Measurements from ENCODE around the gene CST9. TPM values are rescaled to one million over a fixed set of nuclear protein-coding genes. Genes with fewer than 3 reads are reported as not detected.
A peak's percentile ranks its signal among the peaks of the same experiment; 100 is the strongest.

CST9 gene
- total and polyA plus RNA-seq, 2 of the 13 experiments (the other 11 are each of a cell fraction or from before 2014, with no cell fraction given): 0.07 TPM; not detected in 1

GRCh38 chr20:23628402-23629016 is 22.8 kb upstream of the CST9 start (continued):
- TF ChIP-seq AFF4 (CRISPR knock-in tag; IDR thresholded peaks at IDR 0.05): no peak
- TF ChIP-seq ESRRA (CRISPR knock-in tag; IDR thresholded peaks at IDR 0.05; ENCODE audit: low read depth): no peak
- TF ChIP-seq EED (CRISPR knock-in tag; IDR thresholded peaks at IDR 0.05): peak; percentile 79; the same call in 1 of the 2 replicates
- TF ChIP-seq PATZ1 (CRISPR knock-in tag; IDR thresholded peaks at IDR 0.05): no peak
- TF ChIP-seq CREBL2 (CRISPR knock-in tag; IDR thresholded peaks at IDR 0.05; ENCODE audit: borderline replicate concordance): no peak
- peak; percentile 9; the same call in 1 of the 2 replicates for TF ChIP-seq NR3C1 (CRISPR knock-in tag; IDR thresholded peaks at IDR 0.05)
- TF ChIP-seq ZNF782 (CRISPR knock-in tag; IDR thresholded peaks at IDR 0.05; ENCODE audit: borderline replicate concordance): no peak
- TF ChIP-seq ZNF891 (CRISPR knock-in tag; IDR thresholded peaks at IDR 0.05): no peak
- TF ChIP-seq ZNF276 (CRISPR knock-in tag; IDR thresholded peaks at IDR 0.05; ENCODE audit: low read depth): no peak; the same call in 1 of the 2 replicates
- TF ChIP-seq LBX2 (CRISPR knock-in tag; IDR thresholded peaks at IDR 0.05; ENCODE audit: borderline replicate concordance): no peak
- no peak for TF ChIP-seq CREM (IDR thresholded peaks at IDR 0.05)
- TF ChIP-seq CREM (CRISPR knock-in tag; IDR thresholded peaks at IDR 0.05): no peak
- no peak for TF ChIP-seq PHF20 (CRISPR knock-in tag; IDR thresholded peaks at IDR 0.05)
- no peak for TF ChIP-seq ZNF513 (CRISPR knock-in tag; conservative IDR thresholded peaks at IDR 0.05)
- no peak for TF ChIP-seq ZBTB42 (CRISPR knock-in tag; IDR thresholded peaks at IDR 0.05)
- TF ChIP-seq ZNF292 (CRISPR knock-in tag; IDR thresholded peaks at IDR 0.05; ENCODE audit: borderline replicate concordance, low read depth): no peak
- no peak for TF ChIP-seq ZNF572 (CRISPR knock-in tag; IDR thresholded peaks at IDR 0.05)
- no peak for TF ChIP-seq CENPT (CRISPR knock-in tag; IDR thresholded peaks at IDR 0.05; ENCODE audit: low read depth)
- peak; percentile 15; the same call in 1 of the 2 replicates for TF ChIP-seq ZNF678 (CRISPR knock-in tag; IDR thresholded peaks at IDR 0.05)
- no peak for TF ChIP-seq ZKSCAN1 (IDR thresholded peaks at IDR 0.05; ENCODE audit: low read length)
- no peak for TF ChIP-seq ZSCAN9 (CRISPR knock-in tag; IDR thresholded peaks at IDR 0.05; ENCODE audit: borderline replicate concordance)

All from HepG2 (cell line).